Adipose tissue (tissue), 3 donors: ENCODE data around the gene SF1. TPM values are rescaled to one million over a fixed set of nuclear protein-coding genes. Genes with fewer than 3 reads are reported as not detected.
"Not testable (repeated sequence)": the region's sequence is repeated elsewhere in the genome, so short reads cannot be mapped to it uniquely, and the experiment has no call there.

ENCODE experiments used
- H3K27ac ChIP-seq: one replicate; pipeline ENCODE4 v1.5.1; 2013; ENCODE audit warnings: low read depth, low read length
- WGBS, 3 donors: extraction: QIAGEN DNeasy Blood & Tissue Kit; methylation state at CpG; one replicate each; pipeline ENCODE4 v1.1.7; 2013; 5-methylcytosine and 5-hydroxymethylcytosine counted together
- polyA plus RNA-seq, 3 donors: library from polyadenylated mRNA; stranded (reverse); fragments of 200-250 nt; gene quantifications; one replicate each; pipeline ENCODE4 v1.2.3, GENCODE V29; 2013
- donor health status: healthy with polysubstance abuse.
- donor health status: Bipolar disorder and iron deficiency.
- donor health status: healthy.

The SF1 gene, protein sequence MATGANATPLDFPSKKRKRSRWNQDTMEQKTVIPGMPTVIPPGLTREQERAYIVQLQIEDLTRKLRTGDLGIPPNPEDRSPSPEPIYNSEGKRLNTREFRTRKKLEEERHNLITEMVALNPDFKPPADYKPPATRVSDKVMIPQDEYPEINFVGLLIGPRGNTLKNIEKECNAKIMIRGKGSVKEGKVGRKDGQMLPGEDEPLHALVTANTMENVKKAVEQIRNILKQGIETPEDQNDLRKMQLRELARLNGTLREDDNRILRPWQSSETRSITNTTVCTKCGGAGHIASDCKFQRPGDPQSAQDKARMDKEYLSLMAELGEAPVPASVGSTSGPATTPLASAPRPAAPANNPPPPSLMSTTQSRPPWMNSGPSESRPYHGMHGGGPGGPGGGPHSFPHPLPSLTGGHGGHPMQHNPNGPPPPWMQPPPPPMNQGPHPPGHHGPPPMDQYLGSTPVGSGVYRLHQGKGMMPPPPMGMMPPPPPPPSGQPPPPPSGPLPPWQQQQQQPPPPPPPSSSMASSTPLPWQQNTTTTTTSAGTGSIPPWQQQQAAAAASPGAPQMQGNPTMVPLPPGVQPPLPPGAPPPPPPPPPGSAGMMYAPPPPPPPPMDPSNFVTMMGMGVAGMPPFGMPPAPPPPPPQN
- 100 to 1,000 TPM in 2 of 3 donors, 10 to 100 TPM in 1; 51.6 to 156 (median 124) TPM for polyA plus RNA-seq

DNA sequence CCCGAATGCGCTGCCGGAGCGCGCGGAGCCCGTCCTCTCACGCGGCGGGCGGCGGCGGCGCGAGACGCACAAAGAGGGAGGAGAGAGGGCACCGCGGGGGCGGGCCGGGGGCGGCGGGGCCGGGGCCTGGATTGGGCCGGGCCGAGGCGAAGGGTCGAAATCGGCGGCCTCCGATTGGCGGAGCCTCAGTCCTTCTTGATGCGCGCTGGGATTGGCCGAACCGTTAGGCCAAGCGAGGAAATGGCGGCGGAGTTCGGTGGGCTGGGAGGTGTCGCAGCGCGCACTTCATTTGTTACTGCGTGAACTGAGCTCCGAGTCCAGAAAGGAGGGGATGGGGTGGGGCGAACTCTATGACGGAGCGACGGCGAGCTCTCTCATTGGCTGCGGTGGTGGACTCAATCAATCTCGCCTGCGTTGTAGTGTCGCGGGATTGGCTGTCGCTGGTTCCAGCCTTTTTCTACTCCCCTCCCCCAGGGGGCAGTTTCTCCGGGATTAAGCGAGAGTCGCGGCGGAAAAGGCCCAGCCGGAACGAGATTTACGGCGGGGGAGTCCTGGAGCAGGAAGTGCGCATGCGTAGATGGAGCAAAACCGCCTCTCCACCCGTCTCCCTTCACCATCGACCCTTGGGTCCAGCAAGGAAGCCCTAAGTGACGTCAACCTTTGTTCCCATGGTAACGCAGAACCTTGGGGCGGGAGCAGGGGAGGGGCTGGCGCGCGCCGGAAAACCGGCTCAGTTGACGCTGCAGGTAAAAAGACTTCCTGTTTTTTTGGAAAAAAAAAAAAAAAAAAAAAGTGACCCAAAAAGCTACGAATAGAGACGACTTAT lies at the start of gene SF1:
TSS of gene SF1 (minus strand) at position 70 of the 826 bp plus-strand sequence. CDS start 150 bp downstream, outside the sequence.
- 0 to 1% (median 1%) methylated on average over 76 to 80 of the region's 80 CpGs for WGBS, 3 donors
- peak within 1 kb of the TSS; percentile 94 for H3K27ac ChIP-seq

DNA sequence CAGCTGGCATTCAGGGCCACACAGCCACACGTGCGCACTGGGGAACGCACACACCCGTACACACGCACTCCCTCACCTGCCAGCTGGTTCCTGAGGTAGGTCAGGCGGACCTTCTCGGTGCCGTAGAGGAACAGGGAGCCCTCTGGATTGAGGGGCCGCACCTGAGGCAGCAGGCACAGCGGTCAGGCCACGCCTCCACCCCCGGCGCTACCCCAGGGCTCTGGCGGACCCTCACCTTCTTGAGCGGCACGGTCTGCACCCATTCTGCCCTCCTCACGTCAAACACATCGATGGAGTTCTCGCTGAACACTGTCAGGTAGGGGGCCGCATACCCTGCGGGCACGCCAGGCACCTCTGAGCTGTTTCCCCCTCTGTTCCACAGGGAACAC lies 49.1 kb upstream of the SF1 start:
- WGBS, 3 donors: 94 to 95% (median 95%) methylated on average over 22 of the region's 22 CpGs
- H3K27ac ChIP-seq: no peak overlapping the region

DNA sequence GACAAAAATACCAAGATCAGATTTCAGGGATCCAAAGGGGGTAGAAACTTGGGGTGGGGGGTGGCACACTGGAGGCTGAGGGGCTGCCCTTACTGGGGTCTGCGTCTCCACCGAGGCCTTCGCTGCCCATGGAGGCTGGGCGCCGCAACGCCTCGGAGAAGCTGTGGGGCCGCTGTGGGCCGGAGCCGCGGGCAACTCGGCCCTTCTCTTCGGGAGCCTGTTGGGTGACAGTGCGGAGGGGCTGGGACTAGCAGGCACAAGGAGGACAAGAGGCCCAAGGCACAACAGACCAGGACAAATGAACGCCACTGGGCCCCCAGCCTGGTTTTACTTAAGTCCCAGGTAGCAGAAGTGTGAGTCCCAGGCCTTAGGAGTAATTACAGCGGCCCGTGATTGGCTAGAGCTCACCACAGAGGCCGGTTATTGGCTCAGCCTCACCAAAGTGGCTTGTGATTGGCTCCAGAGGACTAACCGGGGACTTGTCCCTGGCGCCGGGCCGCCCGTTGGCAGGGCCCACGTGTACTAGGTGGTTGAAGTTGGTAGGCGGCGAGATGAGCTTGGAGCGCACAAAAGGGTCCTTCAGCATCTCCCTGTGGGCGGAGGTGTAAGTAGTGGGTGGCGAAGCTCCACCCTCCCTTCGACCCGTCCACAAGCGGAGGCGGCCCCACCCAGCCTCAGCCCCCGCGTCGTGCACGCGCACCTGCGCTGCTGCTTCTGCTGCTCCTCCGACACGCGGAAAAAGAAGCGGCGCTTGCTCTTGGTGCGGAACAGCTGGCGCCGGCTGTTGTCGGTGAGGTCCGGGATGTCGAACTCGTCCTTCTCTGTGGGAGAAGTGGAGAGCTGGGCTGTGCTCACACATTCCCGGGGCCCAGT lies 48.5 kb upstream of the SF1 start:
- no peak overlapping the region for H3K27ac ChIP-seq
- 88 to 93% (median 91%) methylated on average over 52 of the region's 52 CpGs for WGBS, 3 donors

DNA sequence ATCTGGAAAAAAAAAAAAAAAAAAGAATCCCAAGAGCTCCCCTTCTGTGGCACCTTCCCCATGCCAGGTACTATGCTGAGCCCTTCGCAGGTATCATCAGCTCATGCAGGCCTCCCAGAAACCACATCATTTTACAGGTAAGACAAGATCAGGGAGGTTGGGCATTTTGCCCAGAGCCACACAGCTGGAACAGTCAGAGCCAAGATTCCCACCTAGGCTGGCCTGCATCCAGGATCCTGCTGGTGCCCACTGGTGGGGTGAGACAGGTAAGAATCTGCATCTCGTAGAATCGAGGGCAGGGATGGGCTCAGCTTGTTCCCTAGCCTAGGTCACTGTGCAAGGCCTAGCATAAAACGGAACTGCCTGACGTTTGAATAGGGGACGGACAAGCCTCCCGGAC lies 47.7 kb upstream of the SF1 start:
- WGBS, 3 donors: 86 to 94% (median 89%) methylated on average over 7 of the region's 7 CpGs
- no peak overlapping the region for H3K27ac ChIP-seq

DNA sequence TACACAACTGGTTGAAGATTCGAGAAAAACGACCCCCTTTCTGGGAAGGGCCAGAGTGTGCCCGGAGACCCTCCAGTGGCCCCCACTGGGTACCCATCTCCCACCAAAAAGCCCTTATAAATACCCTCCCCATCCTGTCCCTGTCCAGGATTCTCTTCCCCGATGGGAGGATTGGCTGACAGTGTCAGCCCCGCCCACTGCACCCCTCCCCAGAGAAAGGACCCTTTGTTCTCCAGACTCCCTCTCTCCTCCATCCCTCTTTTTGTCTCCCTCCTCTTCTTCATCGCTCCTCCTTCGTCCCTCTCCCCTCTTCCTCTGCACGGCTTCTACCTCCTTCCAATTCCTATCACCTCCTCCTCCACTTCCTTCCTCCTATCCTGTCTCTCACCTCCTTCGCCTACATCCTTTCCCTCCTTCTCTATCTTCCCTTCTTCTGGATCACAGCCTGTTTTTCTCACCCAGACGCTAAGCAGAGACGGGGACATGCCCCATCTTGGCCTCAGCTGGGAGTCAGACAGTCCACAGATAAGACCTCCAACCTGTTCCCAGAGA lies 45.3 kb upstream of the SF1 start:
- WGBS, 3 donors: 61 to 83% (median 66%) methylated on average over 11 of the region's 11 CpGs
- no peak overlapping the region for H3K27ac ChIP-seq

DNA sequence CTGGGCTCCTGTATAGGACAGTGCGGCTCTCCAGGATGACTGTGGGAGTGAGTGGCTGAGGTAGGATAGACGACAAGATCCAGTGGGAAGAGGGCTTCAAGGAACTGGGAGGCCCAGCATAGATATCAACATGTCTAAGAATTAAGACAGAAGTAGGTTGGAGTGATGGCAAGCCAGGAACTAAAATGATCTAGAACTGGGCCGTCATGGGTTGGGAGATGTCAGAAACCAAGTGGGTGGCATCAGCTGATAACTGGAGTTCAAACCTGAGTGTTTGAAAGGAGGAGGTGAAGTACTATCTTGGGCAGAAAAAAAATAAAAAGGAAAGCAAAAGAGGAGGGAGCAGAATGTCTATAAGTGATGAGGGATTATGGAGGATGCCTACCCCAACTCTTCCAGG lies 39.1 kb upstream of the SF1 start:
- 81 to 88% (median 85%) methylated on average over 3 of the region's 3 CpGs for WGBS, 3 donors
- no peak overlapping the region for H3K27ac ChIP-seq

DNA sequence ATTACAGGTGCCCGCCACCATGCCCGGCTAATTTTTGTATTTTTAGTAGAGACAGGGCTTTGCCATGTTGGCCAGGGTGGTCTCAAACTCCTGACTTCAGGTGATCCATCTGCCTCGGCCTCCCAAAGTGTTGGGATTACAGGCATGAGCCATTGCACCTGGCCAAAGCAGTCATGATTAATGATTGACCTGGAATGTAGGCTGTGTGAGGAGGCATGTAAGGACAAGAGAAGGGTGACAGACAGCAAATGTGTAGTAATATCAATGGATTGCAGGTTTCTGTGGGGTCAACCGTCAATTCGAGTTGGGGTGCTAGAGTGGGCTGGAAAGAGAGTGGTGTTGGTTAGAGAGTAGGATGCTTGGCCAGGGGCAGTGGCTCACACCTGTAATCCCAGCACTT lies 37.1 kb upstream of the SF1 start:
- WGBS, 3 donors: 54 to 94% (median 91%) methylated on average over 5 of the region's 5 CpGs
- not testable (repeated sequence) for H3K27ac ChIP-seq

DNA sequence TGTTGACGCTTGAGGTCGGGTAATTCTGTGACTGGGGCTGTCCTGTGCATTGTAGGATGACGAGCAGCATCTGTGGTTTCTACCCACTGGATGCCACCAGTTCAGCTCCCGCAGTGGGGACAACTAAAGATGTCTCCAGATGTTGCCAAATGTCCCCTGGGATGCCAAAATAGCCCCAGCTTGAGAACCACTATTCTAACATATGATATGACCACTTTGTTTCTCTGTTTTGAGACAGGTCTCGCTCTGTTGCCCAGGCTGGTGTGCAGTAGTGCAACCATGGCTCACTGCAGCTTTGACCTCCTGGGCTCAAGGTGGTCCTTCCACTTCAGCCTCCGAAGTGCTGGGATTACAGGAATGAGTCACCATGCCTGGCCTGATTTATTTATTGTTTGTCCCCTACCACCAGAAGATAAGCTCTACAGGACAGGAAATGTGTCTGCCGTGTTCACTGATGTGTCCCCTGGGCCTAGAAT lies 36.4 kb upstream of the SF1 start:
- WGBS, 3 donors: 64 to 76% (median 65%) methylated on average over 7 of the region's 7 CpGs
- no peak overlapping the region for H3K27ac ChIP-seq

DNA sequence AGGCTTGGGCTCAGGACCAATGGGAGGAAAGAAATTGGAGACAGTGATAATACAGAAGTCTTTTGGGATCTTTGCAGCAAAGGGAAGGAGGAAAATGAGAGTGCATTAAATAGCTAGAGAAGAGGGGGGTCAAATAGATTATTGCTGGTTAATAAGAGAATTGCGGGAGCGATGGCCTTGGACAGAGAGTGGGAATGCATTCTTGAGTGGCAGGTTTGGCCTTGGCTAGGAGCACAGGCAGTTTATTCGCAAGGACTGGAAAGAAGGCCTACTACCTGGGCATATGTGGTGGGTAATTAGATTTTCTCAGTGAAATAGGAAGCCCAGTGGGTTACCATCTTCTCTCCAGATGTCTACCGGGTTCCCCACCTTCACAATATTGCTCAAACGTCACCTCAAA lies 35.5 kb upstream of the SF1 start:
- no peak overlapping the region for H3K27ac ChIP-seq
- WGBS, 3 donors: 30 to 86% (median 83%) methylated on average over 5 of the region's 5 CpGs

DNA sequence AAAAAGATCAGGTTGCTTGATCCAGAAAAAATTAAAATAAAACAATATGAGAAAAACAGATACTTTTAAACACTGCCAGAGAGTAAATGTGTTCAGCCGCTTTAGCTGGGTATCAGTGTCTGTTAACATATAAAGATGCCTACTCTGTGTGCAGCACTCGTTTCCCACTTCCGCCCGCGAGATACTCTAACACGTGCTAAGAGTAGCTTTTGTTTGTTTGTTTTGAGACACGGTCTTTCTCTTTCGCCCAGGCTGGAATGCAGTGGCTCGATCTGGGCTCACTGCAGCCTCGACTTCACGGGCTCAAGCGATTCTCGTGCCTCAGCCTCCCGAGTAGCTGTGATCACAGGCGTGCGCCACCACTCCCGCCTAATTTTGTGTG lies 32.5 kb upstream of the SF1 start:
- 40 to 52% (median 49%) methylated on average over 17 of the region's 17 CpGs for WGBS, 3 donors
- H3K27ac ChIP-seq: no peak overlapping the region

DNA sequence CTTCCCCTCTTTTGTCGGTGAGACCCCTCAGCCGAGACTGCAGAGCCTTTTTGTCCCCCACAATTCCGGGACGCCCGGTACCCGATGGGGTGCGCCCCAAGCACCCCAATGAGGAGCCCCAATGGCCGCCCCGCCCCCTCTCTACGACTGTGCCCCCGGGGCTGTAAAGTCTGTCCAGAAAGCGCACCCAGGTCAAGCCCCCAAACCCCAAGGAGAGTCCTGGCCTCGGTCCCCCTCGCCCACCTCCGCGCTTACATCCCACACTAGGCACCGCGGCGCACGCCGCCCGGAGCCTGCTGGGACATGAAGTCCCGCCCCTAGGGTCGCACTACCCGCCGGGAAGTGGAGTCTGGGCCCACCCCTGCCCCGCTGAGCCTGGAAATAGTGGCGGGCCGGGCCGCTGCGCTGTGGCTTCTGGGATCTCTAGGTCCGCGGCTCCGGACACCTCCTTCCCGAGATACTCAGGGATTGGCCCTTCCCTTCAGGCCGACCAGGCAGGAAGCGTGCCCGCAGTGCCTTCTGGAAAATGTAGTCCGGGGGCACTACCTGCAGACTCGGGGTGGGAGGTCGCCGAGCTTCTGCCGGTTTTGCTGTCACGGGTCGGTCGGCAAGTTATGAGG lies 32.0 kb upstream of the SF1 start, which contains the start of gene MEN1:
TSS of gene MEN1 (minus strand) at position 281 of the 620 bp plus-strand sequence. CDS start 442 bp downstream, outside the sequence.
- WGBS, 3 donors: 0 to 1% (median 0%) methylated on average over 45 to 46 of the region's 46 CpGs
- no peak within 1 kb of the TSS for H3K27ac ChIP-seq

DNA sequence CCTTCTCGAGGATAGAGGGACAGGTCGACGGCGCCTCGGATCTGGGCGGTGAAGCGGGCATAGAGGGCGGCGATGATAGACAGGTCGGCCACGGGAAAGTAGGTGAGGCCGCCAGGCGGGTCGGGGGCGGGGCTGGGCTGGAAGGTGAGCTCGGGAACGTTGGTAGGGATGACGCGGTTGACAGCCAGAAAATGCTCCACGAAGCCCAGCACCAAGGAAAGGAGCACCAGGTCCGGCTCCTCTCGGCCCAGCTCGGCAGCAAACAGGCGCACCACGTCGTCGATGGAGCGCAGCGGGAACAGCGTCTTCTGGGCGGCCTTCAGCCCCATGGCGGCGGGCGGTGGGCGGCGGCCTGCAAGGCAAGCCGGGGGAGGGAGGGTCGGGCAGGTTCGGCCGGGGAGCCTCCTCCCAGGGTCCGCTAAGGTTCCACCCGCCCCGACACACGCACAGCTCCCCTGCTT lies 31.5 kb upstream of the SF1 start:
- no peak overlapping the region for H3K27ac ChIP-seq
- WGBS, 3 donors: 2 to 10% (median 5%) methylated on average over 32 to 44 of the region's 44 CpGs

DNA sequence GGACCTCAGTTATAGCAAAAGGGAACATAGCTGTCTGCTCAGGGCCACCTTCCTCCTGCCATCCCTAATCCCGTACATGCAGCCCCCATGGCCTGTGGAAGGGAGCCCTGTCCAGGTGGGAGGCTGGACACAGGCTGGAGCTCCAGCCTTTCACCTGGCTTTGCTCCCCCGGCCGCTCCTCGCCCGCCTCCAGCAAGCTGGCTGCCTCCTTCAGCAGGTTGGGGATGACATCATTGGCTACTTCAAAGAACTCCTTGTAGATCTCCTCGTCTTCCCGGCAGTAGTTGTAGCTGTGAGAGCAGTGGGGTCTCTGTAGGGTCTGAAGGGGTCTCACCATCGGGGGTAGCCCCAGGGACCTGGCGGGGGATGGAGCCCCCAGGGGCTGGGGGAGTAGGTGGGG lies 27.1 kb upstream of the SF1 start:
- 94 to 97% (median 94%) methylated on average over 9 of the region's 9 CpGs for WGBS, 3 donors
- H3K27ac ChIP-seq: no peak overlapping the region

DNA sequence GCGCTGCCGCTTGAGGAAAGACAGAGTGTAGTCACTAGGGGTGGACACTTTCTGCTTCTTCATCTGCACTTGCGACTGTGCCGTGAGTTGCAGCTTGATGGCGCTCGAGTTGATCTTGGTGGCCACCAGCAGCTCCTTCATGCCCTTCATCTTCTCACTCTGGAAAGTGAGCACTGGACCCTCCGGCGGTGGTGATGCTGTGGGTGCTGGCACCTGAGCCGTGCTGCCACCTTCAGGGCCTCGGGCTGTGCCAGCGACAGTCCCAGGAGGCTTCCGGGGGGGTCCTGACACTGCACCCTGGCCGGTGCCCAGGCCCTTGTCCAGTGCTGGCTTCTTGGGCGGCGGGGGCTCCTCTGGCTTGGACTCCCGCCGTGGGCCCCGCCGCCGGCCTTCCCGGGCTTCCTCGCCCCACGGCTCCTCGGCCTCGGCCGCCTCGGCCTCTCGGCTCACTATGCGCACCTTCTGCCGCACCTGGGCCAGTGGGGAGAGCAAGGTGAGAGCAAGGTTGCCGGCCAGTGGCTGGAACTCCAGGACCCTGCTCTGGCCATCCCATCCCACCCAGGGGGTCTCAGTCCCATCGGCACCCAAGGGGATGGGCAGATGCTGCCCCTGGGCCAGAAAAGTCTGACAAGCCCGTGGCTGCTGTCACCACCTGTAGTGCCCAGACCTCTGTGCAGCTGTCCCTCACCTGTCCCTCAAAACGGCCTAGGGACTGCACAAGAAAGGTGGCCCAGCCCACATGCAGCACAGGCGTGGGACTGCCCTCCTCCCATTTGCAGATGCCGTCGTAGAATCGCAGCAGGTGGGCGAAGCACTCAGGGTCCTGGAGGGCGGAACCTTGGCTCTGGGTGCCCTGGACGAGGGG lies 26.2 kb upstream of the SF1 start:
- WGBS, 3 donors: 91 to 94% (median 91%) methylated on average over 41 of the region's 41 CpGs

DNA sequence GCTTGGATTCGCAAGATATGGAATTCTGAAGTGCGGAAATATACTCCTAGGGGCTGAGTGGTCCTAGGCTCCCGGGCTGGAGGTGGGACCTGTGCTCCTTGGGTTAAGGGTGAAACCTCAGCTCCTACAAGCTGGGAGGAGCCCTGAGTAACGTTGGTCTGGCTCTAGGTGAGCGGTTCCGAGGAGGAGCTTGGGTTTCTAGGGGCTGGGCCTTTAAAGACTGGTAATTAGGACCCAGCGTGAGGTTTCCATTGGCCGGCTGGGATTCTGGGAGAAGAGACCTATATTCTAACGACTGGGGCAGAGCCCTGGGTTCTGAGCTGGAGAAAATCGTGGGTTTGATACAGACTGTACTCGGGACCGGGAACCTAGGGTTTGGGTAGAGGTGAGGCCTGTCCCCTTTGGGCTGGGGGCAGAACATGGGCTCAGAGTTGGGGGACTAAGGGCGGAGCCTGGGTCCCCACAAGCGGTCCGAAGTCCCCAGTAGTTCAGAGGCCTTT lies 25.6 kb upstream of the SF1 start:
- H3K27ac ChIP-seq: no peak overlapping the region
- 42 to 44% (median 43%) methylated on average over 15 of the region's 15 CpGs for WGBS, 3 donors

More for the DNA sequence above, 26.2 kb upstream of the SF1 start:
- no peak overlapping the region for H3K27ac ChIP-seq
